PC-3 (cell line): ENCODE results near the gene SLC2A9. TPM values are rescaled to one million over a fixed set of nuclear protein-coding genes. Genes with fewer than 3 reads are reported as not detected.
"Not testable (repeated sequence)": the region's sequence is repeated elsewhere in the genome, so short reads cannot be mapped to it uniquely, and the experiment has no call there.

Experiments used
- ATAC-seq: fragments of 200-7000 bp; cut with Tn5 transposase; 2 replicates; pipeline ENCODE4 v1.9.1; 2020; ENCODE audit warnings: mild to moderate bottlenecking, moderate library complexity
- BruUV-seq: library from RNA; stranded (reverse); fragments of 400-500 nt; replicated peaks from 2 replicates; lab custom pipeline; 2021; lab: Mats Ljungman, UMichigan
- CTCF ChIA-PET: fragments of 300-600 bp; sonication (Branson Sonifier 250); formaldehyde crosslinking; loops from one replicate; lab custom pipeline; 2022; ENCODE audit warnings: antibody characterized with exemption; lab: Charles Lee
- POLR2A ChIA-PET: fragments of 300-600 bp; sonication (Branson Sonifier 250); formaldehyde crosslinking; loops from one replicate; lab custom pipeline; 2022; ENCODE audit warnings: antibody characterized with exemption; ENCODE audit not compliant: unreplicated experiment; lab: Charles Lee
- DNase-seq: peaks from one replicate; pipeline ENCODE4 v3.0.0-alpha.2; 2015
- H2AFZ ChIP-seq: fragments of 300-600 bp; sonication (generic); 2 replicates; pipeline ENCODE4 v1.6.0; 2016; ENCODE audit warnings: antibody characterized with exemption, low read length
- H3F3A ChIP-seq: fragments of 300-600 bp; sonication (generic); one replicate; pipeline ENCODE4 v1.6.0; 2017; ENCODE audit warnings: antibody characterized with exemption, low read length, control low read depth, mild to moderate bottlenecking; ENCODE audit not compliant: unreplicated experiment
- H3K27ac ChIP-seq: fragments of 300-600 bp; sonication (generic); 2 replicates; pipeline ENCODE4 v1.5.1; 2016; ENCODE audit warnings: mild to moderate bottlenecking, low read length
- H3K27me3 ChIP-seq: fragments of 300-600 bp; sonication (generic); 2 replicates; pipeline ENCODE4 v1.6.1; 2016; ENCODE audit warnings: low read length, mixed read lengths
- H3K36me3 ChIP-seq: fragments of 300-600 bp; sonication (generic); 2 replicates; pipeline ENCODE4 v1.6.1; 2016; ENCODE audit warnings: low read depth, mixed run types, low read length, mixed read lengths
- H3K4me1 ChIP-seq: fragments of 300-600 bp; sonication (generic); 2 replicates; pipeline ENCODE4 v1.5.1; 2016; ENCODE audit warnings: low read length; ENCODE audit not compliant: insufficient read depth
- H3K4me2 ChIP-seq: fragments of 300-600 bp; sonication (generic); 2 replicates; pipeline ENCODE4 v1.6.0; 2016; ENCODE audit warnings: low read length
- H3K4me3 ChIP-seq: fragments of 300-600 bp; sonication (generic); 2 replicates; pipeline ENCODE4 v1.5.1; 2016; ENCODE audit warnings: mild to moderate bottlenecking, low read length, mixed read lengths
- H3K79me2 ChIP-seq: fragments of 300-600 bp; sonication (generic); 2 replicates; pipeline ENCODE4 v1.6.1; 2017; ENCODE audit warnings: low read length, mixed read lengths
- H3K9ac ChIP-seq: fragments of 300-600 bp; sonication (generic); 2 replicates; pipeline ENCODE4 v1.6.0; 2016; ENCODE audit warnings: mild to moderate bottlenecking, low read length
- H3K9me2 ChIP-seq: fragments of 300-600 bp; sonication (generic); replicated peaks from 2 replicates; pipeline ENCODE4 v1.6.1; 2016; ENCODE audit warnings: mixed run types, low read length, mixed read lengths
- H3K9me3 ChIP-seq: fragments of 300-600 bp; sonication (generic); 2 replicates; pipeline ENCODE4 v1.6.1; 2016; ENCODE audit warnings: low read length, mixed read lengths
- H4K20me1 ChIP-seq: fragments of 300-600 bp; sonication (generic); 2 replicates; pipeline ENCODE4 v1.6.1; 2016; ENCODE audit warnings: low read length, mixed read lengths
- CTCF ChIP-seq: fragments of 300-600 bp; sonication (generic); conservative IDR thresholded peaks from 2 replicates; pipeline ENCODE4 v1.5.1; 2017; ENCODE audit warnings: antibody characterized with exemption, low read depth, mild to moderate bottlenecking, low read length
- EZH2 ChIP-seq: fragments of 300-600 bp; sonication (generic); IDR thresholded peaks from one replicate; pipeline ENCODE4 v1.6.1; 2017; ENCODE audit warnings: antibody characterized with exemption, mild to moderate bottlenecking, low read length; ENCODE audit not compliant: unreplicated experiment
- EZH2phosphoT487 ChIP-seq: fragments of 300-600 bp; sonication (generic); IDR thresholded peaks from 2 replicates; pipeline ENCODE4 v1.6.1; 2018; ENCODE audit warnings: mild to moderate bottlenecking, antibody characterized with exemption, low read length, borderline replicate concordance
- intact Hi-C: fragments of 100-400 bp; cut with micrococcal nuclease; formaldehyde crosslinking; loops from 2 replicates; pipeline ENCODE4 v1.9.0; 2023
- total RNA-seq: library from RNA; depleted of rRNA; stranded (reverse); fragments of >200 nt; gene quantifications from 2 replicates; pipeline ENCODE4 v1.2.3, GENCODE V29; 2014

Gene SLC2A9
- total RNA-seq, 1 experiment from 2014 or later: 0.11 TPM

GRCh38 chr4:9804918-9805317 lies 216.4 kb downstream of the SLC2A9 start:
- Histone ChIP-seq H3K9ac (no peak overlapping the region), H4K20me1 (no peaks in the 10 kb centered on the region), H3K27ac (no peak overlapping the region), H3K36me3 (no peaks in the 10 kb centered on the region), H3K27me3 (no peaks in the 10 kb centered on the region), H3K9me3 (no peaks in the 10 kb centered on the region), H3K9me2 (no peaks in the 10 kb centered on the region), H3K4me2 (no peak overlapping the region), H3K4me1 (no peaks in the 10 kb centered on the region), H3K4me3 (no peak overlapping the region), H2AFZ (no peak overlapping the region), H3F3A (no peaks in the 10 kb centered on the region), H3K79me2 (no peaks in the 10 kb centered on the region)
- intact Hi-C loops: no loop called here
- no peak for ATAC-seq
- CTCF ChIA-PET: no interaction called here
- DNase-seq: no peak
- TF ChIP-seq EZH2phosphoT487 (no peak), CTCF (no peak), EZH2 (no peak)
- POLR2A ChIA-PET: no interaction called here
- BruUV-seq: no TSS peak

- no TSS peak for BruUV-seq
- intact Hi-C loops: no loop called here
- no peaks in the 10 kb centered on the region for H3K36me3 ChIP-seq
- H3K27ac ChIP-seq: no peak overlapping the region
- ChIA-PET POLR2A (no interaction called here), CTCF (no interaction called here)
- no peaks in the 10 kb centered on the region for H3K9me2 ChIP-seq
- DNase-seq: no peak
- H3F3A ChIP-seq: no peaks in the 10 kb centered on the region
- H3K9ac ChIP-seq: no peak overlapping the region
- no peak for TF ChIP-seq CTCF
- TF ChIP-seq EZH2: no peak
- no peak for TF ChIP-seq EZH2phosphoT487
- H2AFZ ChIP-seq: no peak overlapping the region
- no peaks in the 10 kb centered on the region for H3K27me3 ChIP-seq
- H3K9me3 ChIP-seq: no peaks in the 10 kb centered on the region
- H4K20me1 ChIP-seq: no peaks in the 10 kb centered on the region
- H3K79me2 ChIP-seq: no peaks in the 10 kb centered on the region
- no peak for ATAC-seq
- H3K4me3 ChIP-seq: no peak overlapping the region
- no peak overlapping the region for H3K4me2 ChIP-seq
- no peaks in the 10 kb centered on the region for H3K4me1 ChIP-seq
These were observed 220.4 kb downstream of the SLC2A9 start for GRCh38 chr4:9800848-9801247.

- H3K27ac ChIP-seq, CTCF ChIA-PET, H3K9me3 ChIP-seq, H3K9me2 ChIP-seq, H3K27me3 ChIP-seq, intact Hi-C loops, H3K4me3 ChIP-seq, H3F3A ChIP-seq, H3K4me2 ChIP-seq, DNase-seq, H4K20me1 ChIP-seq, H3K36me3 ChIP-seq, H2AFZ ChIP-seq, POLR2A ChIA-PET, ATAC-seq, H3K4me1 ChIP-seq, H3K9ac ChIP-seq, H3K79me2 ChIP-seq, BruUV-seq: not testable (repeated sequence)
These were observed 224.7 kb downstream of the SLC2A9 start for GRCh38 chr4:9796641-9797040.
